NCI-H226 (cell line): ENCODE data around the gene TST.
A peak's percentile ranks its signal among the peaks of the same experiment; 100 is the strongest.

Experiments
- DNase-seq: peaks from one replicate; pipeline ENCODE4 v3.0.0-alpha.2; 2015

Gene TST

GRCh38 chr22:37053310-37054055 is 34.2 kb upstream of the TST start:
- DNase-seq = no peak

DNA sequence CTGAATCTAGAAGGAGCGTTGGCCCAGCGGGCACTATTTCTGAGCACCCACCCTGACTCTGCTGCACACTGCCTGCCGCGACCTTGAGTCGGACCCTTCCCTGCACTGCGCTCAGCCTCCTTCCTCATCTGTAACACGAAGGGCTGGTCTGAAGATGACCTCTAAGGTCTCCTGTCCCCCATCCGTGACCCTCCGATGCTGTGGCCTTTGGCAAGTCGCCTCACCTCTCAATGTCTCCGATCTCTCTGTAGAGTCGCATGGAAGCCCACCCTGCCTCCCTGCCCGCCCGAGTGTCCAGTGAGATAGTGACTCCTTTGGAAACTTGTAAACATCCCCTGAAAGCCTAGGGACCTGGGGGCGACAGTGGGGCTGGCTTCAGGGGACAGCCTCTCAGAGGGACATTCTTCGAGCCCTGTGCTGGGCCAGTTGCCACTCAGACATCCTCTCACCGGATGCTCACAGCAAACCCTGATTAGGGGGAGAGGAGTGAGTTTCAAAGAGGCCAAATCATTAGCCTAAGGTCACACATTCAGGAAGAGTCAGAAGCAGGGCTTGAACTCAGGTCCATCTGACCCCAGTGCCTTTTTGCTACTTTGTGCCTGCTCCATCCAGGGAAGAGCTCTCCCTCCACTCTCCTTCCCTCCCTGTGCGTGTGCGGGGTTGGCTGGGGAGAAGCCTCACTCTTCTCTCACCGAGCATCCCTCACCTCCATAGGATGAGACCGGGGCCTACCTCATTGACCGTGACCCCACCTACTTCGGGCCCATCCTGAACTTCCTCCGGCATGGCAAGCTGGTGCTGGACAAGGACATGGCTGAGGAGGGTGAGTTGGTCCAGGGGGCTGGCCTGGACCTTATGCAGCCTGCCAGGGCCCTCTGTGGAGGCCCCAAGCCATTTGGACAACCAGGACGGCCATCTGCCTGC is 33.4 kb upstream of the TST start:
- DNase-seq = no peak

DNA sequence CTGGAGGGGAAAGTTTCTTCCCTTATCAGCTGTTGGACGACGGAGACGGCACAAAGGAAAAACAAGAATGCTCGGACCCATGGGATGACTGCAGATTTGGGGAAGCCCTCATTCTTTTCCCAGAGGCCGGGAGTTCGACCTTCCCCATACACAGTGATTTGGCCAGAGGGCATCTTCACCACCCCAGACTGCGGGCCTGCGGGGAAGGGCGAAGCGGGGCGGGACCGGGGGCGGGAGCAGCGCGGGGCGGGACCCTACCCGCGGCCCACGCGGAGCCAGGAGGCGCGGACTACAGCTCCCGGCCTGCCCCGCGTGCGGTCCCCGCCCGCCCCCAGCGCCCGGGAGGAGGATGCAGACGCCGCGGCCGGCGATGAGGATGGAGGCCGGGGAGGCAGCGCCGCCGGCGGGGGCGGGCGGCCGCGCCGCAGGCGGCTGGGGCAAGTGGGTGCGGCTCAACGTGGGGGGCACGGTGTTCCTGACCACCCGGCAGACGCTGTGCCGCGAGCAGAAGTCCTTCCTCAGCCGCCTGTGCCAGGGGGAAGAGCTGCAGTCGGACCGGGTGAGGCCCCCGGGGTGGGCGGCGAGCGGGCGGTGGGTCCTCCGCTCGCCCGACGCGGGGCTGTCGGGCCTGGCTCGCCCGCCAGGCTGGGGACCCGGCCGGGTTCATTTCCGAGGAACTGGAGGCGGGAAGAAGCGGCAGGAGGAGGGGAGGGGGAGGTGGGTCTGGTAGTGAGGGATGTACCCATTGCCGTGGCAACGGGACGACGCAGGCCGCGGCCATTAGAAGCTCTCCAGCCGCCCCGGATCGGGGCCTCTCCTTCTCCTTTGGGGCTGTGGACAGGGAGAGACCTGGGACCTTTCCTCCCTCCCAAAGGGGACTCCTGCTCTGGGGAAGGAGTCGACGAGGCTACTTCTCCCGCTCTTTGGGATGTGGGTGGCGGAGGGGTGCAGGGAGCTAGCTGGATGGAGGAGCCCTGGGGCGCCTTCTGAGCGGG is 32.4 kb upstream of the TST start, which contains the start of gene KCTD17:
Gene KCTD17, plus strand, starts transcription at position 352 of the 995 bp plus-strand sequence. Its CDS starts 19 bp downstream, at position 371.
- DNase-seq = peak; percentile 58

DNA sequence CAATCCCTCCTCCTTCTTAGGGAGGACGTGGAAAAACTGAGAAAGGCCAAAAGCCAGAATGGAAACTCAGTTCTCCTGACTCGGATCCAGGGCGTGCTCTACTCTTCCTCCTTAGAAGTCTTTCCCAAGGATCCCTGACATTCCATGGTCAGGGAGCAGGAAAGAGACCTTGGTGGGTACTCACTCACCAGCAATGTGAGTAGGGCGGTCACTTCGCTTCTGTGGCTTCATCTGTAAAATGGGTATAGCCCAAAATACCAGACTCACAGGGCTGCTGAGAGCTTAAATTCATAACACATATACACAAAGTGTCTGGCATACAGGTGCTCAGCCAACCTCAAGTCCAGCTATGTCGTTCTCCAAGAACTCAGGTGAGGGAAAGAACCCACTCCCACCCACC is 31.7 kb upstream of the TST start:
- no peak for DNase-seq

GRCh38 chr22:37049224-37049623 is 30.0 kb upstream of the TST start:
- no peak for DNase-seq

GRCh38 chr22:37048133-37048532 is 28.9 kb upstream of the TST start:
- DNase-seq = peak; percentile 7

- DNase-seq = no peak
These were observed 27.8 kb upstream of the TST start for GRCh38 chr22:37047006-37047405.

GRCh38 chr22:37046589-37046988 is 27.3 kb upstream of the TST start:
- no peak for DNase-seq

- no peak for DNase-seq
These were observed 26.7 kb upstream of the TST start for GRCh38 chr22:37045958-37046357.

- DNase-seq = no peak
These were observed 25.7 kb upstream of the TST start for GRCh38 chr22:37044634-37045625.

- DNase-seq = peak; percentile 28
These were observed 24.7 kb upstream of the TST start for GRCh38 chr22:37043828-37044538.

DNA sequence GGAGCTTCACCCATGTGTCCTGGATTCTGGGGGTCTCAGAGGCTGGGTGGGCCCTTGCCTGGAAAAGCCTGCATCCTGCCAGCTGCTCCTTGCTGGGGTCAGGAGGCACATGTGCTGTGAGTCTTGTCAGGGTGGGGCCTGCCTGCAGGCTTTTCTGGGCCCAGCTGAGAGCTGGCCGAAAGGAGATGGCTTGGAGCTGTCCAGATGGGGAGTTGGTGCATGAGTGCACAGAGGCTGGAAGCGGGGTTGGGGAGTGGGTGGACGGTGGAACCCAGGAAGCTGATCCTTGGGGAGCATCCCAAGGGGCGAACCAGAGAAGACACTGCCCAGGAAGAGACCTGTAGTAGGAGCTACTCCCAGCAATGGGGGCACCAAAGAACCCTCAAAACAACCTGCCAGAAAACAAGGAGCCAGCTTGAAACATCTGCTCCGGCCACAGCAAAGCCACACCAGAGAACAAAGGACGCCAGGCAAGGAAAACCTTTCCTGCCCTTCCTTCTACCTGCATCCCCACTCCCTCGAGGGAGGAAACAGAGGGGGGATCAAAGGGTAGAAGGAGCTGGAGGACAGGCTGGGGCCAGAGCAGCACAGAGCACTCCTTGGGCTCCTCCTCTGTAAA is 24.1 kb upstream of the TST start:
- no peak for DNase-seq

- DNase-seq = no peak
These were observed 20.2 kb upstream of the TST start for GRCh38 chr22:37039466-37039865.

DNA sequence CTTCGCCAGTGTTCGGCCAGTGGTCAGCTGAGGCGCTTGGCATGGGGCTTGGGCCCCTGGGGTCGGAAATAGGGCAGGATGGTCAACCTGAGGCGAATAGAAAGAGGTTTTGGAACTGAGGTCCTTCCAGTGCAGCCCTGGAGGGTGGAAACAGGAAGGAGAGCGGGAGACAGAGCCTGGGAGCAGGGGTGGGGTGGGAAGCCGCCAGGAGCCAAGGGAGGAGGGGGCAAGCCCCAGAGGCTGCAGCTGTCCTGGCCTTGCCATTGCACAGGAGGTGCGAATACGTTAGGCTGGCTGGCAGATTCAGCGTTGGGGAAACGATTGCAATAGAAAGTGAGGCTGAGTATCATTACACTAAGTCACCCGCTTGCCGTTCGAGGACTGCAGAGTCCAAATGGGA is 18.4 kb upstream of the TST start:
- no peak for DNase-seq

GRCh38 chr22:37036655-37037377 is 17.6 kb upstream of the TST start:
- no peak for DNase-seq

DNA sequence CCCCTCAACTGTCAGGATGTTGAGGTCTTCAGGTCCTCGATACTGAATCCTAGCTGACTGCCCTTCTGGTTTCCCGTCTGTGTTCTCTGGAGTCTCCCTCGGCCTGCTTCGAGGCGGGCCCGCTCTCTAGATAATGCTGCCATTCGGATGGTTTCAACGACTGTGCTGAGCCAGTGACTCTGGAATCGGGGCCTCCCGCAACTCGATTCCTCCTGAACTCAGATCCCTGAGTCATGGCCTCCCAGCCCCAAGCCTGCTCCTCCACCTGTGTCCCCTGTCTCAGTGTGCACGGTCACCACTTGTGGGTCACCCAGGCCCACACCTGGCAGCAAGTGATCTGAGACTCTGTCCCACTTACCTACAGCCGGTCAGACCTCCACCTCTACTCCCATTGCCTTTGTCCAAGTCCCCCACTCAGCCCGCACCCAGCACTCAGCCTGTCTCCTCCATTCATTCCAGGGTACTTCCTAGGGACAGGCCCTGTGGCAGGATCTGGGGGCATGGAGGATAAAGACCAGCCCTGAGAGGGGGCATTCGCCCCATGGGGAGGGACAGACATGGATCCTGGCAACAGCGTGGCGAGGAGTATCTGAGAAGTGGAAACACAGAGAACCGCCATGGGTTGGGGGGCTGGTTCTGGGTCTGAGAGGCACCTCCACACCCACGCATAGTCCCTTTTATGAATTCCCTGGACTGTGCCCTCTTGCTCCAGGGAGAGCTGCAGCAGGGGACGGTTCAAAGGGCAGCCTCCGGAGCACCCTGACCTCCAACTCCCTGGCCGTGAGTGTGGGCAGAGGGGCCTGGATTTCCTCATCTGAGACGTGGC is 14.6 kb upstream of the TST start:
- DNase-seq = no peak

DNA sequence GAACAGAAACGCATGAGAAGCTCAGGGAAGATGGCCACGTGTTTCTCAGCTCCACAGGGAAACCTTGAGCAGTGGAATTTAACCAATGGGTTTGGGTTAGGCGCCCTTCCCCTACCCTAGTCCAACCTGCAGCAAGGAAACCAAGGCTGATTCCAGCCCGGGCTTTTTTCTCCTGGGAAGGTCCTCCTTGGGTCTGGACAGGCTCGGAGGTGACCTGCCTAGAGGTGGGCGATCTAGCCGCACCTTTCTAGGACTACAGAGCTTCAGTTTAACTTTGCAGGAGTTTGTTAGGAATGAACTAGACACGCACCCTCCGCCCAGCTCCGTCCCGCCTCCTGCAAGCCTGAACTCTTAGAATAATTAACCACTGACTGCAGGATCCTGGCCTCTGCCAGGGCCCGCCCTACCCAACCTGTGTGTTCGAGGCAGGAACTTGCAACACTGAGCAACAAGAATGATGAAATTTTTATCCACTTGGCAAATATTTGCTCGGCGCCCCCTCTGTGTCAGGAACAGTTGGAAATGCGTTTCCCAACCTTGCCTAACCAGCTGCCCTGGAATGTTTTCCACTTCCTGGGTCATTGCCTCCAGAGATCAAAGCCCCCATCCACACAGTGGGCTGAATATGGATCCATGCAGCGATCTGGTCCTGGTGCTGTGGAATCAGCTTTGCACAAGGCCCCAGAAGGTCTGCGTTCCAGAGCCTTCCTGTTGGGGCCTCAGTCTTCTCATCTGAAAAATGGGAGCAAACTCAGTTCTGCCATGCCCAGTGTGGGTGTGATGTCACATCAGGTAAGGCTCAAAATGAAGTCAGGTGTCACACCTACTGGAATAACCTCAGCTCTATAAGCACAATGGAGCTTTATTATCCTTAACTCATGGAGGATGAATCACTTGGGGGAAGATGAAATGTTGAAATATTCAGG is 13.6 kb upstream of the TST start:
- peak; percentile 78 for DNase-seq
